IMR-90 (cell line): ENCODE results near the gene IMMT. TPM values are rescaled to one million over a fixed set of nuclear protein-coding genes. Genes with fewer than 3 reads are reported as not detected.

Experiments
- ATAC-seq: fragments of 200-7000 bp; cut with Tn5 transposase; 2 replicates; pipeline ENCODE4 v1.9.1; 2020; ENCODE audit warnings: low read depth, mild to moderate bottlenecking, moderate library complexity
- BruUV-seq: library from RNA; stranded (reverse); fragments of 400-500 nt; replicated peaks from 2 replicates; lab custom pipeline; 2021; lab: Mats Ljungman, UMichigan
- CTCF ChIA-PET: fragments of 300-600 bp; formaldehyde crosslinking; extraction: SDS; loops from one replicate; lab custom pipeline; 2021; ENCODE audit warnings: antibody characterized with exemption; lab: Yijun Ruan, JAX
- POLR2A ChIA-PET: fragments of 300-600 bp; sonication (Branson Sonifier 250); formaldehyde crosslinking; loops from one replicate; lab custom pipeline; 2022; ENCODE audit warnings: antibody characterized with exemption; ENCODE audit not compliant: unreplicated experiment; lab: Charles Lee
- DNase-seq: peaks from one replicate; pipeline ENCODE4 v3.0.0; 2013
- H2AFZ ChIP-seq: replicated peaks from 2 replicates; pipeline ENCODE3; 2013; ENCODE audit warnings: low read length, mild to moderate bottlenecking; ENCODE audit not compliant: poor library complexity
- H2AK5ac ChIP-seq: 2 replicates; pipeline ENCODE4 v1.6.1; 2013; ENCODE audit warnings: low read depth, low read length, inconsistent platforms
- H2AK9ac ChIP-seq: replicated peaks from 2 replicates; pipeline ENCODE3; 2013; ENCODE audit warnings: mild to moderate bottlenecking, low read depth, low read length, moderate library complexity; ENCODE audit not compliant: poor library complexity
- H2BK120ac ChIP-seq: 2 replicates; pipeline ENCODE4 v1.6.1; 2013; ENCODE audit warnings: low read depth, low read length, inconsistent platforms
- H2BK15ac ChIP-seq: 3 replicates; pipeline ENCODE4 v1.6.1; 2013; ENCODE audit warnings: low read depth, low read length, inconsistent platforms
- H2BK20ac ChIP-seq: 2 replicates; pipeline ENCODE4 v1.6.1; 2013; ENCODE audit warnings: low read depth, mild to moderate bottlenecking, inconsistent platforms, low read length, moderate library complexity
- H2BK5ac ChIP-seq: 2 replicates; pipeline ENCODE4 v1.6.1; 2013; ENCODE audit warnings: mild to moderate bottlenecking, low read depth, low read length, inconsistent platforms; ENCODE audit not compliant: poor library complexity, severe bottlenecking
- H3K14ac ChIP-seq: replicated peaks from 2 replicates; pipeline ENCODE4 v1.6.1; 2013; ENCODE audit warnings: low read depth, low read length, inconsistent platforms
- H3K18ac ChIP-seq: 2 replicates; pipeline ENCODE4 v1.6.1; 2013; ENCODE audit warnings: low read depth, low read length, control low read depth
- H3K23ac ChIP-seq: 2 replicates; pipeline ENCODE4 v1.6.1; 2013; ENCODE audit warnings: low read depth, low read length, inconsistent platforms
- H3K27ac ChIP-seq: 2 replicates; pipeline ENCODE4 v1.5.1; 2013; ENCODE audit warnings: mild to moderate bottlenecking, control low read depth, low read length; ENCODE audit not compliant: insufficient read depth
- H3K27me3 ChIP-seq: 2 replicates; pipeline ENCODE4 v1.6.1; 2013; ENCODE audit warnings: low read length; ENCODE audit not compliant: control insufficient read depth, insufficient read depth
- H3K36me3 ChIP-seq: 2 replicates; pipeline ENCODE4 v1.6.1; 2013; ENCODE audit warnings: low read length, mixed read lengths; ENCODE audit not compliant: control insufficient read depth, insufficient read depth
- H3K4ac ChIP-seq: 2 replicates; pipeline ENCODE4 v1.6.1; 2013; ENCODE audit warnings: low read depth, low read length, inconsistent platforms
- H3K4me1 ChIP-seq: 2 replicates; pipeline ENCODE4 v1.6.1; 2013; ENCODE audit warnings: low read length, mixed read lengths; ENCODE audit not compliant: control insufficient read depth, insufficient read depth
- H3K4me2 ChIP-seq: 2 replicates; pipeline ENCODE4 v1.6.1; 2013; ENCODE audit warnings: low read depth, mild to moderate bottlenecking, control low read depth, low read length, moderate library complexity
- H3K4me3 ChIP-seq: 2 replicates; pipeline ENCODE4 v1.5.1; 2013; ENCODE audit warnings: low read depth, mild to moderate bottlenecking, control low read depth, low read length, moderate library complexity; ENCODE audit not compliant: insufficient read depth
- H3K56ac ChIP-seq: 2 replicates; pipeline ENCODE4 v1.6.1; 2013; ENCODE audit warnings: low read length, inconsistent platforms; ENCODE audit not compliant: insufficient read depth; ENCODE audit errors: extremely low read depth
- H3K79me1 ChIP-seq, 2 experiments: 2 replicates each; pipeline ENCODE4 v1.6.1; 2013; ENCODE audit warnings: low read length in 2 of 2, inconsistent platforms in 1 of 2, low read depth in 1 of 2
- H3K9ac ChIP-seq: 2 replicates; pipeline ENCODE4 v1.6.1; 2013; ENCODE audit warnings: low read depth, low read length, control low read depth
- H3K9me1 ChIP-seq: 2 replicates; pipeline ENCODE4 v1.6.1; 2013; ENCODE audit warnings: low read length, inconsistent platforms; ENCODE audit not compliant: insufficient read depth
- H3K9me3 ChIP-seq: 2 replicates; pipeline ENCODE4 v1.6.1; 2013; ENCODE audit warnings: low read length; ENCODE audit not compliant: control insufficient read depth, insufficient read depth
- H4K20me1 ChIP-seq: 2 replicates; pipeline ENCODE4 v1.6.1; 2013; ENCODE audit warnings: low read length, inconsistent platforms; ENCODE audit not compliant: insufficient read depth
- H4K5ac ChIP-seq: 2 replicates; pipeline ENCODE4 v1.6.1; 2013; ENCODE audit warnings: mild to moderate bottlenecking, low read depth, low read length, control low read depth
- H4K8ac ChIP-seq, 2 experiments: 2 replicates each; pipeline ENCODE4 v1.6.1; 2013; ENCODE audit warnings: low read depth in 2 of 2, low read length in 2 of 2, control low read depth in 1 of 2, inconsistent platforms in 1 of 2
- H4K91ac ChIP-seq: 2 replicates; pipeline ENCODE4 v1.6.1; 2013; ENCODE audit warnings: low read depth, low read length, inconsistent platforms; ENCODE audit not compliant: insufficient read depth
- BHLHE40 ChIP-seq: fragments of 150-350 bp; IDR thresholded peaks from 2 replicates; pipeline ENCODE4 v1.6.1; 2016; ENCODE audit warnings: mild to moderate bottlenecking, low read depth, low read length
- CHD1 ChIP-seq: IDR thresholded peaks from 2 replicates; pipeline ENCODE4 v1.6.1; 2012; ENCODE audit warnings: low read depth, low read length, improper control_type of control experiment
- FOS ChIP-seq: fragments of 150-350 bp; IDR thresholded peaks from 2 replicates; pipeline ENCODE4 v1.6.1; 2016; ENCODE audit warnings: low read depth, low read length
- MAZ ChIP-seq: IDR thresholded peaks from 2 replicates; pipeline ENCODE4 v1.6.1; 2012; ENCODE audit warnings: low read depth, mild to moderate bottlenecking, low read length, improper control_type of control experiment, moderate library complexity, borderline replicate concordance
- MXI1 ChIP-seq: IDR thresholded peaks from 2 replicates; pipeline ENCODE4 v1.6.1; 2012; ENCODE audit warnings: low read depth, mild to moderate bottlenecking, low read length, moderate library complexity, borderline replicate concordance
- NFE2L2 ChIP-seq: fragments of 150-350 bp; IDR thresholded peaks from 2 replicates; pipeline ENCODE4 v1.6.1; 2016; ENCODE audit warnings: low read depth, mild to moderate bottlenecking, low read length
- POLR2A ChIP-seq: IDR thresholded peaks from 2 replicates; pipeline ENCODE4 v1.6.1; 2012; ENCODE audit warnings: mild to moderate bottlenecking, low read depth, low read length
- RAD21 ChIP-seq: IDR thresholded peaks from 2 replicates; pipeline ENCODE4 v1.6.1; 2012; ENCODE audit warnings: low read length, improper control_type of control experiment
- RCOR1 ChIP-seq: IDR thresholded peaks from 2 replicates; pipeline ENCODE4 v1.6.1; 2012; ENCODE audit warnings: mild to moderate bottlenecking, low read length, improper control_type of control experiment; ENCODE audit not compliant: insufficient replicate concordance
- RFX5 ChIP-seq: IDR thresholded peaks from 2 replicates; pipeline ENCODE4 v1.8.0; 2012; ENCODE audit warnings: low read depth, mild to moderate bottlenecking, low read length, moderate library complexity
- SMC3 ChIP-seq: fragments of 150-350 bp; IDR thresholded peaks from 2 replicates; pipeline ENCODE4 v1.6.1; 2016; ENCODE audit warnings: low read depth, mild to moderate bottlenecking, antibody characterized with exemption, low read length, moderate library complexity
- WGBS, 2 experiments: methylation state at CpG; one replicate each; pipeline versions ENCODE4 v1.1.5 to v1.1.7; 2013; ENCODE audit warnings: missing lambda C conversion rate in 2 of 2; ENCODE audit not compliant: insufficient read length in 1 of 2; ENCODE audit errors: extremely low coverage in 2 of 2; 5-methylcytosine and 5-hydroxymethylcytosine counted together
- dilution Hi-C: fragments of 300-500 bp; cut with HindIII; formaldehyde crosslinking; loops from one replicate; pipeline ENCODE4 v1.14.3; 2018; ENCODE audit warnings: low sequenced_read_pairs; ENCODE audit not compliant: unreplicated experiment
- in situ Hi-C: fragments of 300-500 bp; cut with MboI; formaldehyde crosslinking; loops from 3 replicates; pipeline ENCODE4 v1.14.3; 2019; ENCODE audit warnings: low sequenced_read_pairs, inconsistent platforms, mixed read lengths
- intact Hi-C: fragments of 100-400 bp; cut with micrococcal nuclease; formaldehyde crosslinking; loops from 2 replicates; pipeline ENCODE4 v1.10.0; 2022
- polyA plus RNA-seq, 3 experiments: library from polyadenylated mRNA; depleted of rRNA; stranded (reverse); fragments of >200 nt; gene quantifications; 2 replicates each; pipeline ENCODE4 v1.2.3, GENCODE V29; 2012; ENCODE audit warnings: low replicate concordance in 1 of 3
- total RNA-seq: library from RNA; depleted of rRNA; stranded (reverse); fragments of >200 nt; gene quantifications from 2 replicates; pipeline ENCODE4 v1.2.3, GENCODE V29; 2012
- TF ChIP-seq, protein P1 (sequence below): fragments of 150-350 bp; IDR thresholded peaks from 2 replicates; pipeline ENCODE4 v1.6.1; 2016; ENCODE audit warnings: low read depth, mild to moderate bottlenecking, low read length, moderate library complexity, borderline replicate concordance
- TF ChIP-seq, protein P2 (sequence below): conservative IDR thresholded peaks from 2 replicates; pipeline ENCODE4 v1.5.1; 2012; ENCODE audit warnings: mild to moderate bottlenecking, low read depth, low read length, improper control_type of control experiment
- TF ChIP-seq, protein P3 (sequence below): fragments of 150-350 bp; IDR thresholded peaks from 2 replicates; pipeline ENCODE4 v1.6.1; 2017; ENCODE audit warnings: mild to moderate bottlenecking, antibody characterized with exemption, low read length, low read depth

Gene IMMT
- total and polyA plus RNA-seq, 2 of the 4 experiments (the other 2 are of a cell fraction): 50.5 to 87.3 TPM

DNA sequence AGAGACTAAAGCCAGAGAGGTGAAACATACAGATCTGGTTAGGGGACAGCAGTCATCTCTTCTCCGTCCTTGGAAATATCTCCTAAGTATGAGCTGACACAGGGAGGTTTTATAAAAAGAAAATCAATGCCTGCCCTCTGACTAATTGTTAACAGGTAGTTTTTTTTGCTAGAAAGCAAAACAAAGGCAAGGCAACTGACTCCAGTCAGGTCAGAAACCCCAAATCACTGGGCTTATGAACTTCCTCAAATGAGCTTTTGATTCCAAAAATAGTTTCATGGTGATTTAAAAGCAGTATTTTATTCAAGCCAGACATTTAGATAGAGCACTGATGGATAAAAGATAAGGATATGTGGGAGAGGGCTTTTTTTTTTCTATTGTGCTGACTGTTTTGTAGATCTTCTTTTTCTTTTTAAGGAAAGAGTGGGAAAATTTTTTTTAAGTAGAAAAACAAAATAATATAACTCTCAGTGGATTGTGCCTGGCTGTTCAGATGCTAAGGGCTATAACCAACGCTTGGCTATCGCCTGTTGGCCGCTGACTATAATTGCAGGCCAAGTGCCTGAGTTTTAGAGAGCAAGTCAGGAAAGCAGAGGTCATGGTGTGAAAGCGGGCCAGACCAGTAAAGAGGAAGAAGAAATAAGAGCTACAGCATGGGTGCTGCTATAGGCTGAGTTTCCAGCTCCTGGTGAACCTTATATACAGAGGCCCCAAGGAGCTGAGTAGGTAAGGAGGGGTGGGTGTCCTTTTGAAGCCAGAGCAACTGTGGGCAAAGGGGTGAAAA lies 48.9 kb upstream of the IMMT start:
- Histone ChIP-seq H2AFZ (no peak overlapping the region), H3K9me3 (no peaks in the 10 kb centered on the region; the same call in 1 of the 2 replicates), H3K4me3 (no peak overlapping the region), H3K27ac (no peak overlapping the region), H3K79me1 (no peaks in the 10 kb centered on the region), H3K9me1 (no peaks in the 10 kb centered on the region), H3K23ac (no peak overlapping the region), H3K4ac (no peak overlapping the region), H3K9ac (no peak overlapping the region), H4K91ac (no peak overlapping the region), H2BK120ac (no peak overlapping the region), H3K36me3 (no peaks in the 10 kb centered on the region), H2BK5ac (no peak overlapping the region), H3K18ac (no peak overlapping the region), H4K5ac (no peak overlapping the region), H3K4me2 (no peak overlapping the region), H2AK5ac (no peak overlapping the region), H2BK20ac (no peak overlapping the region), H4K20me1 (no peaks in the 10 kb centered on the region), H3K27me3 (peaks cover 35% of the 10 kb centered on the region), H2AK9ac (no peak overlapping the region), H3K4me1 (no peaks in the 10 kb centered on the region), H2BK15ac (no peak overlapping the region), H4K8ac (no peak overlapping the region), H3K14ac (no peak overlapping the region), H3K56ac (no peak overlapping the region)
- WGBS, 2 experiments: 91% methylated on average over 4 of the region's 5 CpGs; no CpG with 5 or more reads in 1 of the 2 experiments
- ChIA-PET POLR2A (no interaction called here), CTCF (no interaction called here)
- ATAC-seq: no peak
- dilution Hi-C loops (no loop called here), in situ Hi-C loops (no loop called here), intact Hi-C loops (no loop called here)
- BruUV-seq: no TSS peak
- DNase-seq: no peak
- TF ChIP-seq RFX5 (no peak), CHD1 (no peak), MXI1 (no peak), RAD21 (no peak), RCOR1 (no peak), FOS (no peak), POLR2A (no peak), SMC3 (no peak), NFE2L2 (no peak), MAZ (no peak), BHLHE40 (no peak)
- TF ChIP-seq, protein P1, sequence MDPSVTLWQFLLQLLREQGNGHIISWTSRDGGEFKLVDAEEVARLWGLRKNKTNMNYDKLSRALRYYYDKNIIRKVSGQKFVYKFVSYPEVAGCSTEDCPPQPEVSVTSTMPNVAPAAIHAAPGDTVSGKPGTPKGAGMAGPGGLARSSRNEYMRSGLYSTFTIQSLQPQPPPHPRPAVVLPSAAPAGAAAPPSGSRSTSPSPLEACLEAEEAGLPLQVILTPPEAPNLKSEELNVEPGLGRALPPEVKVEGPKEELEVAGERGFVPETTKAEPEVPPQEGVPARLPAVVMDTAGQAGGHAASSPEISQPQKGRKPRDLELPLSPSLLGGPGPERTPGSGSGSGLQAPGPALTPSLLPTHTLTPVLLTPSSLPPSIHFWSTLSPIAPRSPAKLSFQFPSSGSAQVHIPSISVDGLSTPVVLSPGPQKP: no peak
- TF ChIP-seq, protein P2, sequence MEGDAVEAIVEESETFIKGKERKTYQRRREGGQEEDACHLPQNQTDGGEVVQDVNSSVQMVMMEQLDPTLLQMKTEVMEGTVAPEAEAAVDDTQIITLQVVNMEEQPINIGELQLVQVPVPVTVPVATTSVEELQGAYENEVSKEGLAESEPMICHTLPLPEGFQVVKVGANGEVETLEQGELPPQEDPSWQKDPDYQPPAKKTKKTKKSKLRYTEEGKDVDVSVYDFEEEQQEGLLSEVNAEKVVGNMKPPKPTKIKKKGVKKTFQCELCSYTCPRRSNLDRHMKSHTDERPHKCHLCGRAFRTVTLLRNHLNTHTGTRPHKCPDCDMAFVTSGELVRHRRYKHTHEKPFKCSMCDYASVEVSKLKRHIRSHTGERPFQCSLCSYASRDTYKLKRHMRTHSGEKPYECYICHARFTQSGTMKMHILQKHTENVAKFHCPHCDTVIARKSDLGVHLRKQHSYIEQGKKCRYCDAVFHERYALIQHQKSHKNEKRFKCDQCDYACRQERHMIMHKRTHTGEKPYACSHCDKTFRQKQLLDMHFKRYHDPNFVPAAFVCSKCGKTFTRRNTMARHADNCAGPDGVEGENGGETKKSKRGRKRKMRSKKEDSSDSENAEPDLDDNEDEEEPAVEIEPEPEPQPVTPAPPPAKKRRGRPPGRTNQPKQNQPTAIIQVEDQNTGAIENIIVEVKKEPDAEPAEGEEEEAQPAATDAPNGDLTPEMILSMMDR: no peak
- TF ChIP-seq, protein P3, sequence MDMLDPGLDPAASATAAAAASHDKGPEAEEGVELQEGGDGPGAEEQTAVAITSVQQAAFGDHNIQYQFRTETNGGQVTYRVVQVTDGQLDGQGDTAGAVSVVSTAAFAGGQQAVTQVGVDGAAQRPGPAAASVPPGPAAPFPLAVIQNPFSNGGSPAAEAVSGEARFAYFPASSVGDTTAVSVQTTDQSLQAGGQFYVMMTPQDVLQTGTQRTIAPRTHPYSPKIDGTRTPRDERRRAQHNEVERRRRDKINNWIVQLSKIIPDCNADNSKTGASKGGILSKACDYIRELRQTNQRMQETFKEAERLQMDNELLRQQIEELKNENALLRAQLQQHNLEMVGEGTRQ: no peak
